ENCODE measurements around the gene ALK. TPM values are rescaled to one million over a fixed set of nuclear protein-coding genes. Genes with fewer than 3 reads are reported as not detected.

ALK gene
- total and polyA plus RNA-seq, 2 donors (not counting 1 experiment from before 2014, with no cell fraction given): not detected

- H3K27me3 Mint-ChIP-seq: peaks cover under 1% of the 10 kb centered on the region
These were observed 411.5 kb downstream of the ALK start for GRCh38 chr2:29509878-29510277.

DNA sequence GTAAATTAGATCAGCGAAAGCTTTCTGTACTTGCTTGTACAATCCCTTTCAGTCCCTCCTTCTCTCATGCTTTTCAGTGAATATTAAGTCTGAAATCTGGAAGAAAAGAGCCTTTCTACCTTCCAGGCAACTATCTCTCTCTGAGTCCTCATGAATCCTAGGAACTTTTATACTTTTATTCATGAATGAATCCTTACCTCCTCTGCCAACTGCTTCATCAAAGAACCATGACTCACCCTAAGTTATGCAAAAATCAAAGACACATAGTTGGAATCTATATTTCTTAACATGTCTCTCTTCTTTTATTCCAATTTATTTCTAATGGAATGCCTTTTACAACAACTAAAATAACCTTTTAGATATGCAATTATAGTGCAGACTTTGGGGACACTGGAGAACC lies 412.0 kb downstream of the ALK start:
- no peaks in the 10 kb centered on the region for H3K36me3 ChIP-seq (replicated peaks in 1 of 2; ENCODE audit: control extremely low read depth in 1 of 2, control insufficient read depth in 1 of 2, extremely low read depth in 1 of 2, insufficient read depth in 2 of 2, low read length in 1 of 2)
- TF ChIP-seq, protein P1, sequence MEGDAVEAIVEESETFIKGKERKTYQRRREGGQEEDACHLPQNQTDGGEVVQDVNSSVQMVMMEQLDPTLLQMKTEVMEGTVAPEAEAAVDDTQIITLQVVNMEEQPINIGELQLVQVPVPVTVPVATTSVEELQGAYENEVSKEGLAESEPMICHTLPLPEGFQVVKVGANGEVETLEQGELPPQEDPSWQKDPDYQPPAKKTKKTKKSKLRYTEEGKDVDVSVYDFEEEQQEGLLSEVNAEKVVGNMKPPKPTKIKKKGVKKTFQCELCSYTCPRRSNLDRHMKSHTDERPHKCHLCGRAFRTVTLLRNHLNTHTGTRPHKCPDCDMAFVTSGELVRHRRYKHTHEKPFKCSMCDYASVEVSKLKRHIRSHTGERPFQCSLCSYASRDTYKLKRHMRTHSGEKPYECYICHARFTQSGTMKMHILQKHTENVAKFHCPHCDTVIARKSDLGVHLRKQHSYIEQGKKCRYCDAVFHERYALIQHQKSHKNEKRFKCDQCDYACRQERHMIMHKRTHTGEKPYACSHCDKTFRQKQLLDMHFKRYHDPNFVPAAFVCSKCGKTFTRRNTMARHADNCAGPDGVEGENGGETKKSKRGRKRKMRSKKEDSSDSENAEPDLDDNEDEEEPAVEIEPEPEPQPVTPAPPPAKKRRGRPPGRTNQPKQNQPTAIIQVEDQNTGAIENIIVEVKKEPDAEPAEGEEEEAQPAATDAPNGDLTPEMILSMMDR (IDR thresholded peaks at IDR 0.05): no peak
- no peak for TF ChIP-seq EZH2 (IDR thresholded peaks at IDR 0.05; ENCODE audit: borderline replicate concordance, insufficient read depth, low read depth, low read length, poor library complexity, severe bottlenecking)
- no peaks in the 10 kb centered on the region for H4K20me1 ChIP-seq (ENCODE audit: control insufficient read depth, insufficient read depth, low read length, poor library complexity, severe bottlenecking)
- no peak overlapping the region for H3K9ac ChIP-seq (ENCODE audit: low read length)
- Mint-ChIP-seq H3K27me3 (peaks cover 5% of the 10 kb centered on the region), H3K4me1 (no peaks in the 10 kb centered on the region), H3K4me3 (no peak overlapping the region), H3K27ac (no peak overlapping the region), H3K9me3 (ENCODE audit: insufficient read depth) (peaks cover 2% of the 10 kb centered on the region)
- POLR2A ChIA-PET: no interaction called here
- H3K4me3 ChIP-seq (ENCODE audit: control extremely low read depth in 1 of 5, extremely low read depth in 1 of 5, insufficient read depth in 1 of 5, low read depth in 2 of 5, low read length in 4 of 5): no peak overlapping the region
- WGBS (ENCODE audit: insufficient coverage): no CpG with 5 or more reads among the region's 1 CpG
- peaks cover 3 to 6% (median 3%) of the 10 kb centered on the region in 3 donors for H3K9me3 ChIP-seq (ENCODE audit: control extremely low read depth in 1 of 3, control insufficient read depth in 2 of 3, insufficient read depth in 1 of 3, low read length in 2 of 3)
- ATAC-seq (ENCODE audit: low read depth) (no peak), DNase-seq (no peak)
- H3K4me2 ChIP-seq (replicated peaks; ENCODE audit: low read depth, low read length, poor library complexity, severe bottlenecking): no peak overlapping the region
- H2AFZ ChIP-seq (ENCODE audit: insufficient read depth, low read depth, low read length, poor library complexity, severe bottlenecking): no peak overlapping the region
- H3K27ac ChIP-seq (ENCODE audit: low read length in 2 of 2): no peak overlapping the region
- no peaks in the 10 kb centered on the region for H3K27me3 ChIP-seq (replicated peaks in 1 of 4; ENCODE audit: control extremely low read depth in 1 of 4, control insufficient read depth in 3 of 4, insufficient read depth in 4 of 4, low read length in 3 of 4)
- CTCF ChIA-PET: no interaction called here
- no peaks in the 10 kb centered on the region for H3K4me1 ChIP-seq (ENCODE audit: control insufficient read depth in 2 of 2, insufficient read depth in 2 of 2, low read length in 2 of 2)
- intact Hi-C loops (cut with micrococcal nuclease): no loop called here
- H3K79me2 ChIP-seq (ENCODE audit: control insufficient read depth, insufficient read depth, low read length): no peaks in the 10 kb centered on the region

More at GRCh38 chr2:29509878-29510277, 411.5 kb downstream of the ALK start:
- intact Hi-C loops (cut with micrococcal nuclease): no loop called here
- no peaks in the 10 kb centered on the region for H3K4me1 Mint-ChIP-seq
- peaks cover 3% of the 10 kb centered on the region for H3K9me3 Mint-ChIP-seq (ENCODE audit: insufficient read depth)
- Histone ChIP-seq H4K20me1 (ENCODE audit: control insufficient read depth, insufficient read depth, low read length, poor library complexity, severe bottlenecking) (no peaks in the 10 kb centered on the region), H3K79me2 (ENCODE audit: control insufficient read depth, insufficient read depth, low read length) (no peaks in the 10 kb centered on the region), H3K27ac (ENCODE audit: low read length in 2 of 2) (no peak overlapping the region), H3K36me3 (replicated peaks in 1 of 2; ENCODE audit: control extremely low read depth in 1 of 2, control insufficient read depth in 1 of 2, extremely low read depth in 1 of 2, insufficient read depth in 2 of 2, low read length in 1 of 2) (no peaks in the 10 kb centered on the region), H3K27me3 (replicated peaks in 1 of 4; ENCODE audit: control extremely low read depth in 1 of 4, control insufficient read depth in 3 of 4, insufficient read depth in 4 of 4, low read length in 3 of 4) (no peaks in the 10 kb centered on the region), H3K4me3 (ENCODE audit: control extremely low read depth in 1 of 5, extremely low read depth in 1 of 5, insufficient read depth in 1 of 5, low read depth in 2 of 5, low read length in 4 of 5) (no peak overlapping the region), H3K4me2 (replicated peaks; ENCODE audit: low read depth, low read length, poor library complexity, severe bottlenecking) (no peak overlapping the region), H2AFZ (ENCODE audit: insufficient read depth, low read depth, low read length, poor library complexity, severe bottlenecking) (no peak overlapping the region), H3K9ac (ENCODE audit: low read length) (no peak overlapping the region), H3K4me1 (ENCODE audit: control insufficient read depth in 2 of 2, insufficient read depth in 2 of 2, low read length in 2 of 2) (no peaks in the 10 kb centered on the region), H3K9me3 (ENCODE audit: control extremely low read depth in 1 of 3, control insufficient read depth in 2 of 3, insufficient read depth in 1 of 3, low read length in 2 of 3) (peaks cover 3 to 6% (median 3%) of the 10 kb centered on the region in 3 donors)
- DNase-seq (no peak), ATAC-seq (ENCODE audit: low read depth) (no peak)
- no peak for TF ChIP-seq EZH2 (IDR thresholded peaks at IDR 0.05; ENCODE audit: borderline replicate concordance, insufficient read depth, low read depth, low read length, poor library complexity, severe bottlenecking)
- TF ChIP-seq, protein P1 (IDR thresholded peaks at IDR 0.05): no peak
- H3K27ac Mint-ChIP-seq: no peak overlapping the region
- CTCF ChIA-PET: no interaction called here
- H3K4me3 Mint-ChIP-seq: no peak overlapping the region
- POLR2A ChIA-PET: no interaction called here
- 91% methylated on average over 1 of the region's 1 CpG for WGBS (ENCODE audit: insufficient coverage)
